NCI-H1092 treated with DMSO at 0.1 percent for 48 hours (cell line): ENCODE results near the gene RSPH1.

Experiments
- DNase-seq: peaks from one replicate; lab custom pipeline; 2025; lab: John Stamatoyannopoulos, UW

RSPH1 gene

GRCh38 chr21:42513151-42513984, 17.3 kb upstream of the RSPH1 start, which contains the start of gene SLC37A1:
Gene SLC37A1 (plus strand): TSS chr21:42513852. CDS start chr21:42518455, 4,603 bp downstream.
- peak; percentile 35 for DNase-seq

GRCh38 chr21:42512346-42513034, 16.5 kb upstream of the RSPH1 start:
- no peak for DNase-seq

DNA sequence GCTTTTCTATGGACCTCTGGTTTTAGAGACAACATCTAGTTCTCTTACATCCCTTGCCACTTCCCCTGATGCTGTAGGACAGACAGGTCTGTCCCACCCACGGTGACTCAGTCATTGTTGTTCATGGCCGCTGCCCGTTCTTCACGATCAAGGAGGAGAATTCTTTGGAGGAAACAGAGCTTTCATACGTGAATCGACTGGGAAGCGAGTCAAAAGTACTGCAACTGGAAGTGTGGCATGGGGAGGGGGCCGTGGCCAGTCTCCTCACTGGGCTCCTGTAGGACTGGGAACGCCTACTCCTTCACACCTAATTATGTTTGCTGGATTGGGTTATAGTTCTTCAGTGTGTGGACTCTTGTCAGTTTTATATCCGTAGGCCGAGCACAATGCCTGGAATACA, 13.2 kb upstream of the RSPH1 start:
- no peak for DNase-seq

DNA sequence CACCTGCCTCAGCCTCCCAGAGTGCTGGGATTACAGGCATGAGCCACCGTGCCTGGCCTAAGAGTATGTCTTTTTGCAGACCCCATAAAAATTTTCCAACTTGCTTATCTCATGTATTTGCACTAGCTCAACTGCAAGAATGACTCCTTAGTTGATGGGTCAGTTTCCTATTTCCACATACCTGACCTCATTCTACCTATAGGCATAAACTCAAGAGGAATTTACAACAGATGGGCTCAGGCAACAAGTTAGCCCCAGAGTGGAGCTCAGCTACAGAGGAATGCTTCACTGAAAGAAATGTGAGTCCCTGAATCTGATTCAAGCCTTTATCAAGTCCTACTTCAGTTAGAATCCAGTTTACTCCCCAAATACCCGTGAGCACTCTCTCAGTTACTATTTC, 12.3 kb upstream of the RSPH1 start:
- no peak for DNase-seq

- DNase-seq: no peak
Measured at GRCh38 chr21:42507418-42507817, 11.4 kb upstream of the RSPH1 start.

- DNase-seq: no peak
Measured at GRCh38 chr21:42505090-42505726, 9.2 kb upstream of the RSPH1 start.

- DNase-seq: no peak
Measured at GRCh38 chr21:42503711-42504110, 7.7 kb upstream of the RSPH1 start.

GRCh38 chr21:42500736-42501135, 4.7 kb upstream of the RSPH1 start:
- no peak for DNase-seq

DNA sequence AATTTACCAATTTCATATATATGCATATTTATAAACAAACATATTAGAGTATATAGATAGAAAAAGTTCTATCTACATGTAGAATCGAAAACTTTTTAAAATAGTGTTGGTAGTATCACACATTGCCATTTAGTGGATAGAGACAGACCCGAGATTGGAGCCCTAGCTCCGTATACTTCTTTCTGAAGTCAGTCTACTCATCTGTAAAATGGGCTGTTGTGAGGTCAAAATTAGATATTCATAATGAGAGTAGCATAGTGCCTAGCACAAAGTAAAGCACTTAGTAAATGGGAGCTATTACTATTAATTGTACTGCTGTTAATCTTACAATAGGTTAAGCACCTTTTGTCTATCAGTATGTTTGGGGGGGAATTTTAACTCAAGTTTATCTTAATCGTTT, 4.2 kb upstream of the RSPH1 start:
- DNase-seq: no peak

DNA sequence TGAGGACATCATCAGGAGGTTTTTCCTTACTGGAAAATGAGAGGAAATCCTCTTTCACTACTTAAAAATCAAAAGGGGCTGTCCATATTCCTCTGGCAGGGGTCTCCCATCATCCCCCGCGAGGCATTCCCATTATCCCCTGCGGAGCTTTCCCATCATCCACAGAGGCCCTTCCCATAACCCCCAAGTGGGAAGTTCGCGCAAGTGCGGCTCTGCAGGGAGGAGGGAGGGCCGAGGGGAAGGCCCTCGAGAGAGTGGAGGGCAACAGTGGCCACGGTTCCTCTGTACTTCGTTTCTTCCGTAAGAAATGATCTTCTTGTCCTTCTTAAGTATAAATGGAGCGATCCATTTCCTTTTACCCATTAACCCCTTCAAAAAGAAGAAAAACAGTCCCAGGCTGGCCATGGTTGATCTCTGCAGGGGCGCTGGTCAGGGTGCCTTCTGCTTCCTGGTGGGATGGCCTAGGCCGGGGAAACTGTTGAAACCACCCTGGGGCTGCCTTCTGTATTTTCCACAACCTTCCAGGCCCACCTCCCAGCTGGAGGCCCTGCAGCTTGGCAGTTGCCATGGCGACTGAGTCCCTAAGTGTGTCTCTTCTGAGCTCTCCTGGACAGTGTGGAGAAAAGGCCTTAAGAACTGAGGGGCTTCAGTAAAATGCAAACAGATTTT, 3.6 kb upstream of the RSPH1 start:
- DNase-seq: no peak

- DNase-seq: no peak
Measured at GRCh38 chr21:42498012-42498411, 2.0 kb upstream of the RSPH1 start.

DNA sequence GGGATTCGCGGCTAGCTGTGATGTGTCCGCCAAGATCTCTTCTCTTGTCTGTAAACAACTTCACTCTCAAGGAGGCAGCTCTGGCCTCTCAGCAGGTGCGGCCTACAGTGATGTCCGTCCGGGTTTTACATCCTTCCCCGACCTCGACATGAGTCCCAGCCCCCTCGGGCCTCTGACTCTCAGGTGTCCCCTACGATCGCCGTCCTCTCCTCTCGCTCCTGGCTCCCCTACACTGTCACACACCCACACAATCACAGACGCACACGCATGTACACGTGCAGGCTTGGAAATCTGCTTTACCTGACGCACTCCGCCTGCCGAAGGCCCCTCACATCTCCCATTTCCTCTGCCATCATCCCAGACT, 797 bp upstream of the RSPH1 start:
- peak; percentile 36 for DNase-seq

DNA sequence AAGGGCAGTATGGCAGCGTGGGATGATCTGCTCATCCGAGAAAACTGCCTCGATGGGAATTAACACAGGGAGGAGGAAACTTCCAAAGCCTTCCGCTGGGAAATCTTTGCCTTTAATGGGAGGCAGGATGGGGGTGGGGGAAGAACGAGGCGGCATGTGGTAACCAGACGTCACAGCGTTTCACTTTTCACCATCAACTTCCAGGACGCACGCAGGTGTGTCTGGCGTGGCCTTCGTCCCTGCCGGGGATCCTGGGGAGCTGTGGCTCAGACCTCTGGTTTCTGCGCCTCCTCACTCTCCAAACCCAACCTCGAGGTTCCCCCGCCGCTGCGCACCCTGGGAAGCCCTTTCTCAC, 282 bp downstream of the RSPH1 start:
- DNase-seq: peak; percentile 64

GRCh38 chr21:42495027-42495426, 997 bp downstream of the RSPH1 start:
- DNase-seq: no peak

- no peak for DNase-seq
Measured at GRCh38 chr21:42493109-42494060, 2.6 kb downstream of the RSPH1 start.

GRCh38 chr21:42492201-42492600, 3.8 kb downstream of the RSPH1 start:
- DNase-seq: no peak

GRCh38 chr21:42491328-42491727, 4.7 kb downstream of the RSPH1 start:
- no peak for DNase-seq

- DNase-seq: no peak
Measured at GRCh38 chr21:42490720-42491119, 5.3 kb downstream of the RSPH1 start.

- DNase-seq: no peak
Measured at GRCh38 chr21:42489991-42490390, 6.0 kb downstream of the RSPH1 start.

GRCh38 chr21:42489006-42489563, 6.9 kb downstream of the RSPH1 start:
- DNase-seq: no peak

GRCh38 chr21:42486531-42486930, 9.5 kb downstream of the RSPH1 start:
- no peak for DNase-seq
